ENCODE results near the gene HYCC1. TPM values are rescaled to one million over a fixed set of nuclear protein-coding genes. Genes with fewer than 3 reads are reported as not detected.

Gene HYCC1
- total RNA-seq, 1 experiment from 2014 or later = 52.3 TPM

GRCh38 chr7:23011222-23011924 is 2.6 kb downstream of the HYCC1 start:
- ChIA-PET CTCF (interaction anchor here (0.6 kb wide), 1 partner anchor 209 kb away, joined by 11 read pairs; no protein-coding TSS in a partner anchor), POLR2A (no interaction called here)
- no peak for DNase-seq (ENCODE audit: low read depth, low spot score)
- no TSS peak for BruUV-seq (replicated peaks)
- Histone ChIP-seq H3K36me3 (ENCODE audit: control insufficient read depth, insufficient read depth, low read length) (no peaks in the 10 kb centered on the region; the same call in 1 of the 2 replicates), H3K27ac (ENCODE audit: low read length) (no peak overlapping the region; the same call in 1 of the 2 replicates), H3K4me1 (ENCODE audit: control insufficient read depth, insufficient read depth, low read length) (peaks cover 16% of the 10 kb centered on the region), H3K9me3 (ENCODE audit: control insufficient read depth, insufficient read depth, low read depth, low read length) (no peaks in the 10 kb centered on the region), H3K27me3 (ENCODE audit: control insufficient read depth, insufficient read depth, low read length) (no peaks in the 10 kb centered on the region), H3K4me3 (ENCODE audit: low read depth in 2 of 2, low read length in 2 of 2) (no peak overlapping the region)
- in situ Hi-C loops (cut with HindIII; ENCODE audit: low pct_unique_long_range_greater_than_20kb, low sequenced_read_pairs) (no loop called here), intact Hi-C loops (cut with micrococcal nuclease; ENCODE audit: unreplicated experiment) (no loop called here)
- no peak for ATAC-seq
- TF ChIP-seq TCF7L2 (IDR thresholded peaks at IDR 0.05; ENCODE audit: low read depth, low read length) (no peak), CTCF (IDR thresholded peaks at IDR 0.05) (no peak), SIN3A (IDR thresholded peaks at IDR 0.05; ENCODE audit: borderline replicate concordance, insufficient read depth, low read depth, low read length) (no peak), REST (IDR thresholded peaks at IDR 0.05; ENCODE audit: insufficient read depth in 1 of 2, low read depth in 2 of 2, low read length in 1 of 2) (no peak), POLR2AphosphoS5 (IDR thresholded peaks at IDR 0.05; ENCODE audit: low read depth, low read length) (no peak)

- CTCF ChIA-PET = interaction anchor here (0.6 kb wide), 1 partner anchor 184 kb away, joined by 3 read pairs; no protein-coding TSS in a partner anchor
- Histone ChIP-seq H3K36me3 (ENCODE audit: control insufficient read depth, insufficient read depth, low read length) (no peaks in the 10 kb centered on the region; the same call in 1 of the 2 replicates), H3K9me3 (ENCODE audit: control insufficient read depth, insufficient read depth, low read depth, low read length) (no peaks in the 10 kb centered on the region), H3K27me3 (ENCODE audit: control insufficient read depth, insufficient read depth, low read length) (no peaks in the 10 kb centered on the region), H3K27ac (ENCODE audit: low read length) (no peak overlapping the region), H3K4me3 (ENCODE audit: low read depth in 2 of 2, low read length in 2 of 2) (no peak overlapping the region), H3K4me1 (ENCODE audit: control insufficient read depth, insufficient read depth, low read length) (peaks cover 9% of the 10 kb centered on the region)
- TF ChIP-seq REST (IDR thresholded peaks at IDR 0.05; ENCODE audit: insufficient read depth in 1 of 2, low read depth in 2 of 2, low read length in 1 of 2) = no peak
- TF ChIP-seq CTCF (IDR thresholded peaks at IDR 0.05) = no peak
- TF ChIP-seq SIN3A (IDR thresholded peaks at IDR 0.05; ENCODE audit: borderline replicate concordance, insufficient read depth, low read depth, low read length) = no peak
- no peak for TF ChIP-seq TCF7L2 (IDR thresholded peaks at IDR 0.05; ENCODE audit: low read depth, low read length)
- ATAC-seq (no peak), DNase-seq (ENCODE audit: low read depth, low spot score) (no peak)
- POLR2A ChIA-PET = no interaction called here
- intact Hi-C loops (cut with micrococcal nuclease; ENCODE audit: unreplicated experiment) = no loop called here
- in situ Hi-C loops (cut with HindIII; ENCODE audit: low pct_unique_long_range_greater_than_20kb, low sequenced_read_pairs) = no loop called here
- no TSS peak for BruUV-seq (replicated peaks)
Observed at GRCh38 chr7:23009303-23009702, 4.6 kb downstream of the HYCC1 start.

Measured in Panc1 (cell line).